ENCODE data around the gene CFDP1. TPM values are rescaled to one million over a fixed set of nuclear protein-coding genes. Genes with fewer than 3 reads are reported as not detected.

Gene CFDP1
- total RNA-seq, 4 donors from 2014 or later: 32.8 to 55.8 (median 45.7) TPM

GRCh38 chr16:75309156-75309555 is 124.1 kb downstream of the CFDP1 start:
- intact Hi-C loops (cut with DNase I): no loop called here
- no peaks in the 10 kb centered on the region for H3K9me3 ChIP-seq
- H3K27me3 ChIP-seq: peaks cover 0 to 16% (median 0%) of the 10 kb centered on the region in 4 donors
- WGBS, 2 donors: 94 to 97% methylated on average over 2 to 6 of the region's 8 CpGs
- no peak overlapping the region for H3K4me3 ChIP-seq
- no peak for TF ChIP-seq CTCF (IDR thresholded peaks at IDR 0.05)
- no peak for TF ChIP-seq POLR2A (IDR thresholded peaks at IDR 0.05)
- H3K4me1 ChIP-seq: peaks cover 18 to 55% (median 22%) of the 10 kb centered on the region in 3 donors
- no peak for DNase-seq
- no peak overlapping the region for H3K27ac ChIP-seq
- peaks cover 0 to 18% (median 0%) of the 10 kb centered on the region in 3 donors for H3K36me3 ChIP-seq

- peaks cover 0 to 16% (median 0%) of the 10 kb centered on the region in 4 donors for H3K27me3 ChIP-seq
- no peak for DNase-seq
- no peaks in the 10 kb centered on the region for H3K9me3 ChIP-seq
- WGBS, 2 donors: 75 to 80% methylated on average over 2 to 3 of the region's 3 CpGs
- H3K27ac ChIP-seq: peak overlapping the region in 1 of 4 donors; percentile 86
- H3K4me1 ChIP-seq: peaks cover 21 to 61% (median 22%) of the 10 kb centered on the region in 3 donors
- TF ChIP-seq CTCF (IDR thresholded peaks at IDR 0.05) (no peak), POLR2A (IDR thresholded peaks at IDR 0.05) (no peak)
- no peak overlapping the region for H3K4me3 ChIP-seq
- peaks cover 0 to 17% (median 0%) of the 10 kb centered on the region in 3 donors for H3K36me3 ChIP-seq
- intact Hi-C loops (cut with DNase I): no loop called here
Observed at GRCh38 chr16:75308011-75308410, 125.3 kb downstream of the CFDP1 start.

- Histone ChIP-seq H3K4me3 (no peak overlapping the region), H3K27me3 (peaks cover 0 to 16% (median 0%) of the 10 kb centered on the region in 4 donors), H3K27ac (peak overlapping the region in 3 of 4 donors; percentile 77 to 86 (median 86)), H3K4me1 (peaks cover 21 to 59% (median 22%) of the 10 kb centered on the region in 3 donors), H3K9me3 (no peaks in the 10 kb centered on the region), H3K36me3 (peaks cover 0 to 17% (median 0%) of the 10 kb centered on the region in 3 donors)
- TF ChIP-seq CTCF (IDR thresholded peaks at IDR 0.05): no peak
- TF ChIP-seq POLR2A (IDR thresholded peaks at IDR 0.05): no peak
- WGBS, 2 donors: 97% methylated on average over 3 of the region's 3 CpGs
- intact Hi-C loops (cut with DNase I): no loop called here
- no peak for DNase-seq
Observed at GRCh38 chr16:75307506-75307905, 125.8 kb downstream of the CFDP1 start.

- intact Hi-C loops (cut with DNase I): no loop called here
- 36 to 48% methylated on average over 7 to 9 of the region's 9 CpGs for WGBS, 2 donors
- Histone ChIP-seq H3K4me3 (no peak overlapping the region), H3K9me3 (no peaks in the 10 kb centered on the region), H3K27ac (peak overlapping the region; percentile 77 to 90 (median 86)), H3K4me1 (peaks cover 17 to 53% (median 22%) of the 10 kb centered on the region in 3 donors), H3K36me3 (peaks cover 0 to 29% (median 0%) of the 10 kb centered on the region in 3 donors), H3K27me3 (peaks cover 0 to 16% (median 0%) of the 10 kb centered on the region in 4 donors)
- TF ChIP-seq POLR2A (IDR thresholded peaks at IDR 0.05) (no peak), CTCF (IDR thresholded peaks at IDR 0.05) (no peak)
- DNase-seq: no peak
Observed at GRCh38 chr16:75306099-75306762, 127.1 kb downstream of the CFDP1 start.

GRCh38 chr16:75305364-75306098 is 127.8 kb downstream of the CFDP1 start:
- WGBS, 2 donors: 15 to 19% methylated on average over 7 to 8 of the region's 8 CpGs
- Histone ChIP-seq H3K27me3 (peaks cover 0 to 16% (median 0%) of the 10 kb centered on the region in 4 donors), H3K9me3 (no peaks in the 10 kb centered on the region), H3K36me3 (peaks cover 0 to 36% (median 0%) of the 10 kb centered on the region in 3 donors), H3K27ac (peak overlapping the region; percentile 77 to 90 (median 86)), H3K4me1 (peaks cover 17 to 59% (median 22%) of the 10 kb centered on the region in 3 donors), H3K4me3 (peak overlapping the region in 1 of 4 donors; percentile 35)
- intact Hi-C loops (cut with DNase I): no loop called here
- no peak for DNase-seq
- TF ChIP-seq POLR2A (IDR thresholded peaks at IDR 0.05): no peak
- TF ChIP-seq CTCF (IDR thresholded peaks at IDR 0.05): no peak

Data from esophagus squamous epithelium (tissue), 5 donors.